GM18873 (cell line): ENCODE data around the gene IQCE.
"Not testable (repeated sequence)": the region's sequence is repeated elsewhere in the genome, so short reads cannot be mapped to it uniquely, and the experiment has no call there.

ENCODE experiments used
- ATAC-seq: cut with Tn5 transposase; IDR thresholded peaks from one replicate; pipeline ENCODE4 v1.9.1; 2021; ENCODE audit warnings: mild to moderate bottlenecking, moderate library complexity, moderate number of reproducible peaks; ENCODE audit not compliant: unreplicated experiment, low FRiP score

The IQCE gene

GRCh38 chr7:2553108-2553507 is 5.7 kb upstream of the IQCE start:
- ATAC-seq: no peak

GRCh38 chr7:2553831-2554581 is 4.8 kb upstream of the IQCE start:
- no peak for ATAC-seq

- ATAC-seq: no peak
Observed at GRCh38 chr7:2554661-2555111, 4.1 kb upstream of the IQCE start.

- ATAC-seq: peak; percentile 57
Observed at GRCh38 chr7:2555121-2556052, 3.4 kb upstream of the IQCE start, which contains the start of gene BRAT1. BRAT1 (minus strand) TSS chr7:2555524; CDS start chr7:2554431, 1,093 bp downstream.

- no peak for ATAC-seq
Observed at GRCh38 chr7:2559283-2559950, 638 bp downstream of the IQCE start.

GRCh38 chr7:2563955-2564354 is 5.2 kb downstream of the IQCE start:
- not testable (repeated sequence) for ATAC-seq

GRCh38 chr7:2564970-2565540 is 6.3 kb downstream of the IQCE start:
- no peak for ATAC-seq

- peak; percentile 18 for ATAC-seq
Observed at GRCh38 chr7:2566348-2566889, 7.6 kb downstream of the IQCE start.

GRCh38 chr7:2566890-2567678 is 8.3 kb downstream of the IQCE start:
- peak; percentile 92 for ATAC-seq

GRCh38 chr7:2567679-2568278 is 9.0 kb downstream of the IQCE start:
- no peak for ATAC-seq

- no peak for ATAC-seq
Observed at GRCh38 chr7:2568521-2569223, 9.9 kb downstream of the IQCE start.

- ATAC-seq: no peak
Observed at GRCh38 chr7:2569421-2569820, 10.6 kb downstream of the IQCE start.

- no peak for ATAC-seq
Observed at GRCh38 chr7:2570021-2570420, 11.2 kb downstream of the IQCE start.

GRCh38 chr7:2571409-2571808 is 12.6 kb downstream of the IQCE start:
- no peak for ATAC-seq

GRCh38 chr7:2572101-2572842 is 13.5 kb downstream of the IQCE start:
- ATAC-seq: no peak

- no peak for ATAC-seq
Observed at GRCh38 chr7:2573761-2574160, 15.0 kb downstream of the IQCE start.

- ATAC-seq: no peak
Observed at GRCh38 chr7:2575046-2575732, 16.4 kb downstream of the IQCE start.
